GM12872 (cell line): Measurements from ENCODE around the gene CEL.

Source experiments
- TF ChIP-seq, protein P1 (sequence below): IDR thresholded peaks from 3 replicates; pipeline ENCODE4 v1.5.1; 2011; ENCODE audit warnings: low read depth, mild to moderate bottlenecking, low read length, moderate library complexity; ENCODE audit not compliant: insufficient read depth

CEL gene

GRCh38 chr9:133046900-133047295 lies 14.9 kb upstream of the CEL start:
- TF ChIP-seq, protein P1, sequence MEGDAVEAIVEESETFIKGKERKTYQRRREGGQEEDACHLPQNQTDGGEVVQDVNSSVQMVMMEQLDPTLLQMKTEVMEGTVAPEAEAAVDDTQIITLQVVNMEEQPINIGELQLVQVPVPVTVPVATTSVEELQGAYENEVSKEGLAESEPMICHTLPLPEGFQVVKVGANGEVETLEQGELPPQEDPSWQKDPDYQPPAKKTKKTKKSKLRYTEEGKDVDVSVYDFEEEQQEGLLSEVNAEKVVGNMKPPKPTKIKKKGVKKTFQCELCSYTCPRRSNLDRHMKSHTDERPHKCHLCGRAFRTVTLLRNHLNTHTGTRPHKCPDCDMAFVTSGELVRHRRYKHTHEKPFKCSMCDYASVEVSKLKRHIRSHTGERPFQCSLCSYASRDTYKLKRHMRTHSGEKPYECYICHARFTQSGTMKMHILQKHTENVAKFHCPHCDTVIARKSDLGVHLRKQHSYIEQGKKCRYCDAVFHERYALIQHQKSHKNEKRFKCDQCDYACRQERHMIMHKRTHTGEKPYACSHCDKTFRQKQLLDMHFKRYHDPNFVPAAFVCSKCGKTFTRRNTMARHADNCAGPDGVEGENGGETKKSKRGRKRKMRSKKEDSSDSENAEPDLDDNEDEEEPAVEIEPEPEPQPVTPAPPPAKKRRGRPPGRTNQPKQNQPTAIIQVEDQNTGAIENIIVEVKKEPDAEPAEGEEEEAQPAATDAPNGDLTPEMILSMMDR: no peak

DNA sequence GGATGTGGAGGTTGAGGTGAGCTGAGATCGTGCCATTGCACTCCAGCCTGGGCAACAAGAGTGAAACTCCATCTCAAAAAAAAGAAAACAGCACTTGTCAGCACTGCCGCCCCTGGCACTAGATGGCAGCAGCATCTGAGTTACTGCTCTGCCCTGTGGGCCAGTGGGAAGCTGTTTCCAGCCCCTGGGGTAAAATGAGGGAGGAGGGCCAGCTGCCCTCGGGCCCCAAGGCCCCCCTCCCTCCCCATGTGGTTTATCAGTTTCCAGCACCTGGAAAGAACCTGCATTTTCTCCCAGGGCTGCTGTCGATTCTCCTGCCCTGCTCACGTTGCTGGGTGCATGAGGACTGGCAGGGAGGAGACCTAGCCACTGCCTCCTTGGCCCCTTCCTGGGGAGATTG lies 13.2 kb upstream of the CEL start:
- TF ChIP-seq, protein P1: peak; percentile 52

DNA sequence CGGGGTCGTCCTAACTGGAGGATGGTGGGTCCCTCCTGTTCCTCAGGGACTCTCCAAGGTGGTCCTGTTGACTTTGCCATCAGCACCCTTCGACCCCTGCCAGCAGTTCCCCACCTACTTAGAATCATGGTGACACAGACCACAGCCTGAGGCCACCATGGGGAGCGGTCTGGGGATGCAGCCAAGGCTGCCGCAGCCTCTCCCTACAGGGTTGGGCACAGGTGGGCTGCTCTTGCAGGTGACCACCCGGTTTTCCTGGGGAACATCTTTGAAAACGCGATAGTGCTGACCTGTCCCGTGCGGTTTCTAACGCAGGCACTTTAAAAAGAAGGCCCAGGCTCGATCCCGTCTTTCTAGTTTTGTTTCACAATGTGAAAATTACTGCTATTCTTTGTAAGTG lies 12.7 kb upstream of the CEL start:
- TF ChIP-seq, protein P1: no peak

DNA sequence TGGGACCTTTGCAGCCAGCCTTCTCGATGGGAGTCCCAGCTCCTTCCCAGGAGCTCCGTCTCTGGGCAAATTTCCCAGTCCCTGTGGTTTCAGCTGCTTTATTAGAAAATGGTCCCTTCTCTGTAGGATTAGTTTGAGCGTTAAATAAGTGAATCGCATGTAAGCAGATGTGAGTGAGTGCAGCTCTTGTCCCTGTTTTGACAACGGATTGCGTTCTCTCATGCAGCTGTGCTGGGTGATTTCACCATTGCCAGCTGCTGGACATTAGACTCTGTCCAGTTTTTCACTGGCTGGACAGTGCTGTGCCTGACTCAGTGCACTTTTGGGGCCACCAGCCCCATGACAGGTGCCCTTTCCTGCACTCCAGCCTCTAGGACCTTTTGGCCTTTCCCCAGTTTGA lies 11.6 kb upstream of the CEL start:
- TF ChIP-seq, protein P1: no peak

DNA sequence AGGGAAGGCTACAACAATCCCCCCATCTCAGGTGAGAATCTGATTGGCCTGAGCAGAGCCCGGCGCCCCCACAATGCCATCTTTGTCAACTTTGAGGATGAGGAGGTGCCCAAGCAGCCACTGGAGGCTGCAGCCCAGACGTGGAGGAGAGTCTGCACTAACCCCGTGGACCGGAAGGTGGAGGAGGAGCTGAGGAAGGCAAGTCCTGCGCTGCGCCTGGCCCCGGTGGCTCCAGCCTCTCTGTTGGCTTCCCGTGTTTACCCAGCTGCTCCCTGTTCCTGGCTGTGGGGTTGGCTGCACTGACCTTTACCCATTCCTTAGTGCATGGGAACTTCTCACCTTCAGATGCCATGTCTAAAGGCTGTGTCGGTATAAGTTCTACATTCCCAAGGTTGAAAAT lies 11.0 kb upstream of the CEL start:
- TF ChIP-seq, protein P1: no peak

GRCh38 chr9:133051281-133051900 lies 10.4 kb upstream of the CEL start:
- TF ChIP-seq, protein P1: no peak

GRCh38 chr9:133051966-133052539 lies 9.7 kb upstream of the CEL start:
- TF ChIP-seq, protein P1: no peak
